Measurements from ENCODE around the gene OR1F1. TPM values are rescaled to one million over a fixed set of nuclear protein-coding genes. Genes with fewer than 3 reads are reported as not detected.

OR1F1 gene
- total RNA-seq, 1 donor from 2014 or later = not detected

DNA sequence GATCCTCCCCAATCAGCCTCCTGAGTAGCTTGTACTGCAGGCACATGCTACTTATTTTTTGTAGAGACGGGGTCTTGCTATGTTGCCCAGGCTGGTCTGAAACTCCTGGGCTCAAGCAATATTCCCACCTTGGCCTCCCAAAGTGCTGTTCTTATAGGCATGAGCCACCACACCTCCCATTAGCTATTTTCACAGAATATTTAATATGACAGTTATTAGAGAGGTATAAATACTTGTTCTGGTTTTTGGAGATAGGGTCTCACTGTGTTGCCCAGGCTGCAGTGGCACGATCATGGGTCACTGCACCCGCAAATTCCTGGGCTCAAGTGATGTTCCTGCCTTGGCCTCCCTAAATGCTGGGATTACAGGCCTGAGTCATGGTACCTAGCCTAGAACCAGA is 32.0 kb upstream of the OR1F1 start:
- Mint-ChIP-seq H3K27ac (no peak overlapping the region), H3K27me3 (ENCODE audit: insufficient read depth, low read depth) (peaks cover 40% of the 10 kb centered on the region), H3K4me1 (peaks cover 21% of the 10 kb centered on the region), H3K36me3 (peaks cover 3% of the 10 kb centered on the region), H3K4me3 (no peak overlapping the region), H3K9me3 (peaks cover 18% of the 10 kb centered on the region)
- no peaks in the 10 kb centered on the region for H3K4me1 ChIP-seq
- H3K27ac ChIP-seq = no peak overlapping the region
- H2AFZ ChIP-seq (replicated peaks) = no peak overlapping the region
- TF ChIP-seq EZH2phosphoT487 (IDR thresholded peaks at IDR 0.05) = no peak
- TF ChIP-seq, protein P1, sequence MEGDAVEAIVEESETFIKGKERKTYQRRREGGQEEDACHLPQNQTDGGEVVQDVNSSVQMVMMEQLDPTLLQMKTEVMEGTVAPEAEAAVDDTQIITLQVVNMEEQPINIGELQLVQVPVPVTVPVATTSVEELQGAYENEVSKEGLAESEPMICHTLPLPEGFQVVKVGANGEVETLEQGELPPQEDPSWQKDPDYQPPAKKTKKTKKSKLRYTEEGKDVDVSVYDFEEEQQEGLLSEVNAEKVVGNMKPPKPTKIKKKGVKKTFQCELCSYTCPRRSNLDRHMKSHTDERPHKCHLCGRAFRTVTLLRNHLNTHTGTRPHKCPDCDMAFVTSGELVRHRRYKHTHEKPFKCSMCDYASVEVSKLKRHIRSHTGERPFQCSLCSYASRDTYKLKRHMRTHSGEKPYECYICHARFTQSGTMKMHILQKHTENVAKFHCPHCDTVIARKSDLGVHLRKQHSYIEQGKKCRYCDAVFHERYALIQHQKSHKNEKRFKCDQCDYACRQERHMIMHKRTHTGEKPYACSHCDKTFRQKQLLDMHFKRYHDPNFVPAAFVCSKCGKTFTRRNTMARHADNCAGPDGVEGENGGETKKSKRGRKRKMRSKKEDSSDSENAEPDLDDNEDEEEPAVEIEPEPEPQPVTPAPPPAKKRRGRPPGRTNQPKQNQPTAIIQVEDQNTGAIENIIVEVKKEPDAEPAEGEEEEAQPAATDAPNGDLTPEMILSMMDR (IDR thresholded peaks at IDR 0.05) = no peak
- no peak for DNase-seq (ENCODE audit: low spot score)
- peaks cover 15% of the 10 kb centered on the region for H4K20me1 ChIP-seq (ENCODE audit: low read depth)
- H3K4me3 ChIP-seq = no peak overlapping the region
- no peaks in the 10 kb centered on the region for H3K9me3 ChIP-seq (ENCODE audit: low read depth)
- H3K9ac ChIP-seq = no peak overlapping the region
- H3K27me3 ChIP-seq = peaks cover 58% of the 10 kb centered on the region
- H3K79me2 ChIP-seq (ENCODE audit: low read depth) = no peaks in the 10 kb centered on the region
- no peaks in the 10 kb centered on the region for H3K36me3 ChIP-seq
- peaks cover 61% of the 10 kb centered on the region for H3F3A ChIP-seq (ENCODE audit: low read depth)
- H3K4me2 ChIP-seq = no peak overlapping the region

DNA sequence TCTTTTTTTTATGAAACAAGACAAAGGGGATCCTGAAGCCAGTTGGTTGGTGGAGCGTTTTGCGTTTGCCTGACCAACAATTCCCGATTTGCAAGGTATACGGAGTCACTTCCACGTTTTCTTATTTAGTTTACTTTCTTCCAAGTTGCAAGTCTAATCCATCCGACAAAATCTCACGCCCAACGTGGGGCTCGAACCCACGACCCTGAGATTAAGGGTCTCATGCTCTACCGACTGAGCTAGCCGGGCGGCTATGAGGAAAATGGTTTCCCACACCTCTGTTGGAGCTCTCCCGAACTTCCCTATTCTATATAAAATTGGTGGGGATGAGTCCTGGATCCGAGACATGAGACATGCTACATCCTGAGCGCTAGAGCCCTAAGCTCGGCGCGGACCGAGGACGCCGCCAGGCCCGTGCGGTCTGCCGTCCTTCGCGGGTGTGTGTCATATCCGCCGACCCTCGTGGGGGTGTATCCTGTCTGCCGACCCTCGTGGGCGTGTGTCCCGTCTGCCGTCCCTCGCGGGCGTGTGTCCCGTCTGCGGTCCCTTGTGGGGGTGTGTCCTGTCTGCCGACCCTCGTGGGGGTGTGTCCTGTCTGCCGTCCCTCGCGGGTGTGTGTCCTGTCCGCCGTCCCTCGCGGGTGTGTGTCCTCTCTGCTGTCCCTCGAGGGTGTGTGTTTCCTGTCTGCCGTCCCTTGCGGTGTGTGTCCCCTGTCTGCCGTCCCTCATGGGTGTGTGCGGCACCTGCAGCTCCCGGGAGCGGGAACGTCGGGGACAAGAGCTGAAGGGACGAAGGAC is 30.6 kb upstream of the OR1F1 start:
- Histone ChIP-seq H3K36me3 (no peaks in the 10 kb centered on the region), H3K4me1 (no peaks in the 10 kb centered on the region), H3K27ac (no peak overlapping the region), H3K9ac (no peak overlapping the region), H3K4me2 (peak overlapping the region; percentile 92), H3K4me3 (peak overlapping the region; percentile 95), H3K27me3 (peaks cover 58% of the 10 kb centered on the region), H3F3A (ENCODE audit: low read depth) (peaks cover 47% of the 10 kb centered on the region), H2AFZ (replicated peaks) (peak overlapping the region; percentile 98), H3K9me3 (ENCODE audit: low read depth) (no peaks in the 10 kb centered on the region), H4K20me1 (ENCODE audit: low read depth) (peaks cover 7% of the 10 kb centered on the region), H3K79me2 (ENCODE audit: low read depth) (no peaks in the 10 kb centered on the region)
- peak; percentile 78 for DNase-seq (ENCODE audit: low spot score)
- TF ChIP-seq EZH2phosphoT487 (IDR thresholded peaks at IDR 0.05) (no peak), EZH2 (IDR thresholded peaks at IDR 0.05) (no peak)
- TF ChIP-seq, protein P1 (IDR thresholded peaks at IDR 0.05) = no peak
- Mint-ChIP-seq H3K27ac (peak overlapping the region; percentile 2), H3K4me1 (peaks cover 14% of the 10 kb centered on the region), H3K36me3 (peaks cover 3% of the 10 kb centered on the region), H3K9me3 (peaks cover 15% of the 10 kb centered on the region), H3K4me3 (peak overlapping the region; percentile 95), H3K27me3 (ENCODE audit: insufficient read depth, low read depth) (peaks cover 33% of the 10 kb centered on the region)

DNA sequence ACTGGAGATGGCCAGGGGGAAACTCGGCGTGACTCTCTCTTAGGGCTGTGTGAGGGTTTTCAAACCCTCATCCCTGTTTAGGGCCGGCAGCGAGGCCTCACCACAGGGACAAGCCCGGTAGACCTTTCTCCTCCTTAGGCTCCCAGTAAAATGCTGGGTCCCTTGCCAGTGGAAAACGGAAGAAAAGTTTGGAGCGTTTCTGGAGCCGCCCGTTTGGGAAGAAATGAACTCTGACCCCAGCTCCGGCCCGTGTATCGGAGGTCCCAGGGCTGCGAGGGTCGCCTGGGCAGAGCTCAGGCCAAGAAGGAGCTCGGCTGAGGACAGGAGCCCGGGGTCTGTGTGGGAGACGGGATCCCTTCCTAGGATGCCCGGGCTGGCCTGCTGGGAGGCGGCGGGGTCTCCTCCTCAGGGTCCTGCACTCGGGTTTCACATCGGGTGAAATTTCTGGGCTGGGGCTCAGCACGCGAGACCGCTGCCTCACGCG is 29.9 kb upstream of the OR1F1 start:
- H3K4me3 ChIP-seq = peak overlapping the region; percentile 95
- no peak for TF ChIP-seq EZH2 (IDR thresholded peaks at IDR 0.05)
- TF ChIP-seq, protein P1 (IDR thresholded peaks at IDR 0.05) = no peak
- no peak for TF ChIP-seq EZH2phosphoT487 (IDR thresholded peaks at IDR 0.05)
- H3K4me3 Mint-ChIP-seq = peak overlapping the region; percentile 95
- DNase-seq (ENCODE audit: low spot score) = peak; percentile 62
- H2AFZ ChIP-seq (replicated peaks) = peak overlapping the region; percentile 98
- no peaks in the 10 kb centered on the region for H3K9me3 ChIP-seq (ENCODE audit: low read depth)
- no peak overlapping the region for H3K9ac ChIP-seq
- H3K27ac ChIP-seq = no peak overlapping the region
- H4K20me1 ChIP-seq (ENCODE audit: low read depth) = peaks cover 6% of the 10 kb centered on the region
- peaks cover 10% of the 10 kb centered on the region for H3K9me3 Mint-ChIP-seq
- peaks cover 27% of the 10 kb centered on the region for H3K27me3 Mint-ChIP-seq (ENCODE audit: insufficient read depth, low read depth)
- H3K27me3 ChIP-seq = peaks cover 56% of the 10 kb centered on the region
- H3K4me2 ChIP-seq = peak overlapping the region; percentile 92
- peaks cover 40% of the 10 kb centered on the region for H3F3A ChIP-seq (ENCODE audit: low read depth)
- H3K79me2 ChIP-seq (ENCODE audit: low read depth) = no peaks in the 10 kb centered on the region
- H3K4me1 ChIP-seq = no peaks in the 10 kb centered on the region
- H3K27ac Mint-ChIP-seq = no peak overlapping the region
- peaks cover 9% of the 10 kb centered on the region for H3K4me1 Mint-ChIP-seq
- H3K36me3 Mint-ChIP-seq = no peaks in the 10 kb centered on the region
- no peaks in the 10 kb centered on the region for H3K36me3 ChIP-seq
